ENCODE data around the gene NPAS3.

NPAS3 gene

GRCh38 chr14:33017016-33017415 is 78.3 kb downstream of the NPAS3 start:
- no peak for DNase-seq

- DNase-seq, result no peak
These were observed 80.7 kb downstream of the NPAS3 start for GRCh38 chr14:33019346-33019745.

GRCh38 chr14:33026850-33027430 is 88.3 kb downstream of the NPAS3 start:
- no peak for DNase-seq

- DNase-seq, result no peak
These were observed 90.8 kb downstream of the NPAS3 start for GRCh38 chr14:33029511-33029910.

- no peak for DNase-seq
These were observed 91.7 kb downstream of the NPAS3 start for GRCh38 chr14:33030386-33030785.

GRCh38 chr14:33035416-33036194 is 96.9 kb downstream of the NPAS3 start:
- no peak for DNase-seq

- no peak for DNase-seq
These were observed 100.6 kb downstream of the NPAS3 start for GRCh38 chr14:33039311-33039710.

GRCh38 chr14:33040372-33041140 is 101.9 kb downstream of the NPAS3 start:
- DNase-seq, result no peak

- no peak for DNase-seq
These were observed 103.9 kb downstream of the NPAS3 start for GRCh38 chr14:33042591-33042990.

- DNase-seq, result no peak
These were observed 107.1 kb downstream of the NPAS3 start for GRCh38 chr14:33045760-33046159.

- DNase-seq, result no peak
These were observed 114.3 kb downstream of the NPAS3 start for GRCh38 chr14:33052943-33053342.

GRCh38 chr14:33056213-33056612 is 117.5 kb downstream of the NPAS3 start:
- DNase-seq, result no peak

- no peak for DNase-seq
These were observed 118.9 kb downstream of the NPAS3 start for GRCh38 chr14:33057585-33057984.

- DNase-seq, result no peak
These were observed 123.1 kb downstream of the NPAS3 start for GRCh38 chr14:33061667-33062325.

- DNase-seq, result no peak
These were observed 123.8 kb downstream of the NPAS3 start for GRCh38 chr14:33062476-33062875.

- DNase-seq, result no peak
These were observed 124.2 kb downstream of the NPAS3 start for GRCh38 chr14:33062881-33063280.

GRCh38 chr14:33063521-33063920 is 124.8 kb downstream of the NPAS3 start:
- no peak for DNase-seq

GRCh38 chr14:33065634-33066033 is 127.0 kb downstream of the NPAS3 start:
- DNase-seq, result no peak

GRCh38 chr14:33068040-33068439 is 129.4 kb downstream of the NPAS3 start:
- no peak for DNase-seq

- no peak for DNase-seq
These were observed 129.9 kb downstream of the NPAS3 start for GRCh38 chr14:33068626-33069025.

- no peak for DNase-seq
These were observed 131.8 kb downstream of the NPAS3 start for GRCh38 chr14:33070475-33070874.

- DNase-seq, result no peak
These were observed 134.3 kb downstream of the NPAS3 start for GRCh38 chr14:33073023-33073422.

GRCh38 chr14:33081259-33081658 is 142.6 kb downstream of the NPAS3 start:
- no peak for DNase-seq

Measured in stimulated activated CD4-positive, alpha-beta T cell treated with anti-CD3 and anti-CD28 coated beads, Interleukin-4, amount 100 ng/mL, for 4 hours (primary cell).